OCI-LY7 (cell line): Measurements from ENCODE around the gene SERPINI1.

ENCODE experiments used
- CTCF ChIP-seq: fragments of 200-600 bp; sonication (generic); conservative IDR thresholded peaks from 2 replicates; pipeline ENCODE4 v1.5.1; 2014; ENCODE audit warnings: mild to moderate bottlenecking, antibody characterized with exemption, low read length, moderate library complexity, mixed read lengths
- EZH2phosphoT487 ChIP-seq: fragments of 200-600 bp; sonication (generic); IDR thresholded peaks from 2 replicates; pipeline ENCODE4 v1.6.1; 2018; ENCODE audit warnings: low read depth, borderline replicate concordance, mild to moderate bottlenecking, mixed run types, antibody characterized with exemption, low read length, moderate library complexity, mixed read lengths

- TF ChIP-seq CTCF = no peak
- no peak for TF ChIP-seq EZH2phosphoT487
Observed at GRCh38 chr3:167710552-167710951, 25.0 kb upstream of the SERPINI1 start.
